Measurements from ENCODE around the gene TMEM190. TPM values are rescaled to one million over a fixed set of nuclear protein-coding genes. Genes with fewer than 3 reads are reported as not detected.

Gene TMEM190
- total RNA-seq, 1 experiment from 2014 or later = not detected

DNA sequence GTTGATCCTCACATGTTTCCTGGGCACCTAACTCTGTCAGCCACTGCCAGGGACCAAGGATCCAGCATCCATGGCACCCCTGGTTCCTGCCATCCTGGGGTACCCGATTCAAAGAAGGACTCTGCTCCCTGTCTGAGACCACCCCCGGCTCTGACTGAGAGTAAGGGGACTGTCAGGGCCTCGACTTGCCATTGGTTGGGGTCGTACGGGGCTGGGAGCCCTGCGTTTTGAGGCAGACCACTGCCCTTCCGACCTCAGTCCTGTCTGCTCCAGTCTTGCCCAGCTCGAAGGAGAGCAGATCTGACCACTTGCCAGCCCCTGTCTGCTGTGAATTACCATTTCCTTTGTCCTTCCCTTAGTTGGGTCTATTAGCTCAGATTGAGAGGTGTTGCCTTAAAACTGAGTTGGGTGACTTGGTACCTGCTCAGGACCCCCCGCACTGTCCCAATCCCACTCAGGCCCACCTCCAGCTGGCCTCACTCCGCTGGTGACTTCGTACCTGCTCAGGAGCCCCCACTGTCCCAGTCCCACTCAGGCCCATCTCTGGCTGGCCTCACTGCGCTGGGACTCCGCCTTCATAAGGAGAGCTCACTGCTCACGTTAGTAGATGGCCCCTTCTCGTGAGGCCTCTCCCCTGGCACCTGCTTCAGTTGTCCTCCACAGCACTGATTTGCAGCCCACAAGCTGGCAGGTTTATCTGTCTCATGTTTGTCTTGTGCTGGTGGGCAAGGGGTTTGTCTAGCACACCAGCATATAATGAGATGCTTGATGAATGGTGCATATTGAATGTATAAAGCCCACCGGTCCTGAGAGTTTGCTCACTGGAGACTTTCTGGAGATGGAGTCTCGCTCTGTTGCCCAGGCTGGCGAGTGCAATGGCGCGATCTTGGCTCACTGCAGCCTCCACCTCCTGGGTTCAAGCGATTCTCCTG, 13.0 kb downstream of the TMEM190 start:
- H3K27ac ChIP-seq (ENCODE audit: low read depth, low read length) = peak overlapping the region; percentile 25
- no TSS peak for BruUV-seq (replicated peaks)
- peaks cover 48% of the 10 kb centered on the region; the same call in 1 of the 2 replicates for H4K20me1 ChIP-seq (ENCODE audit: insufficient read depth)
- TF ChIP-seq POLR2AphosphoS5 (IDR thresholded peaks at IDR 0.05; ENCODE audit: low read depth, low read length) (peak; percentile 38), SIN3A (IDR thresholded peaks at IDR 0.05; ENCODE audit: low read depth) (no peak), POLR2A (IDR thresholded peaks at IDR 0.05; ENCODE audit: borderline replicate concordance, extremely low read depth, insufficient read depth, insufficient read length) (peak; percentile 18)
- H3K9ac ChIP-seq (ENCODE audit: low read length) = no peak overlapping the region
- H2AFZ ChIP-seq (ENCODE audit: low read depth, low read length, poor library complexity, severe bottlenecking) = no peak overlapping the region
- POLR2A ChIA-PET = interaction anchor here (1.0 to 2.5 kb wide), 7 partner anchors 10 to 94 kb away, joined by 3 to 15 read pairs (median 4); partner anchors contain the start of gene UBE2S
- CTCF ChIA-PET = no interaction called here
- H3K4me3 ChIP-seq (replicated peaks in 1 of 2; ENCODE audit: low read depth in 1 of 2, low read length in 2 of 2) = no peak overlapping the region
- RAD21 ChIA-PET (ENCODE audit: low non-redundant PET in 1 of 2, low total read pairs in 2 of 2, uncharacterized antibody in 2 of 2, unreplicated experiment in 2 of 2) = no interaction called here
- peaks cover 18 to 43% of the 10 kb centered on the region in 2 experiments for H3K36me3 ChIP-seq (ENCODE audit: control insufficient read depth in 1 of 2, insufficient read depth in 2 of 2, low read length in 2 of 2)
- H3K4me2 ChIP-seq (ENCODE audit: low read length) = no peak overlapping the region
- peaks cover 42% of the 10 kb centered on the region for H3K79me2 ChIP-seq (ENCODE audit: insufficient read depth, low read length)
- H3K27me3 ChIP-seq (ENCODE audit: insufficient read depth, low read length) = no peaks in the 10 kb centered on the region
- no peaks in the 10 kb centered on the region for H3K9me3 ChIP-seq (ENCODE audit: control insufficient read depth in 1 of 2, insufficient read depth in 1 of 2, low read depth in 1 of 2, low read length in 2 of 2)
- intact Hi-C loops (cut with micrococcal nuclease) = no loop called here
- peaks cover 12 to 57% of the 10 kb centered on the region in 2 experiments for H3K4me1 ChIP-seq (ENCODE audit: control insufficient read depth in 1 of 2, insufficient read depth in 2 of 2, low read length in 2 of 2)
- H3K9me2 ChIP-seq (ENCODE audit: insufficient read depth) = no peaks in the 10 kb centered on the region
- ATAC-seq = no peak
- DNase-seq (ENCODE audit: low read depth, low spot score) = no peak

DNA sequence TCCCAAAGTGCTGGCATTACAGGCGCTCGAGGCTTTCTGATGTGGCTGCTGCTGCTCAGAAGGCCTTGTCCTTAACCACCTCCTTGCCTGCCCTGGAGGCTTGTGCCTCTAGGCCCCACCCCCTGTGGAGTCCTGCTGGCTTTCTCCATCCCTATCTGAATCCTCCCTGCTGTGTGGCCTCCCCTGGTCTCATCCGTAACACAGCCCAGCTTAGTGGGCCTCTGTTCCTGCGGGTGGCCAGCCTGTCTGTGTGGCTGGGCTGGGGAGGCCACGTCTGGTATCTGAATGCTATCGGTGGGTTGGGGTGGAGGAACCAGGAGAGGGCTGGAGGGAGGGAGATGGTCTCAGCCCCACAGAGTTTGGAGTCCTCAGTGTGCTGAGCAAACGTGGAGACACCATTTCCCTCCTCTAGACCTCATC, 13.8 kb downstream of the TMEM190 start:
- Histone ChIP-seq H3K4me2 (ENCODE audit: low read length) (no peak overlapping the region), H3K9me2 (ENCODE audit: insufficient read depth) (no peaks in the 10 kb centered on the region), H3K4me1 (ENCODE audit: control insufficient read depth in 1 of 2, insufficient read depth in 2 of 2, low read length in 2 of 2) (peaks cover 12 to 52% of the 10 kb centered on the region in 2 experiments), H4K20me1 (ENCODE audit: insufficient read depth) (peaks cover 48% of the 10 kb centered on the region; the same call in 1 of the 2 replicates), H3K27me3 (ENCODE audit: insufficient read depth, low read length) (no peaks in the 10 kb centered on the region), H3K36me3 (ENCODE audit: control insufficient read depth in 1 of 2, insufficient read depth in 2 of 2, low read length in 2 of 2) (peaks cover 18 to 43% of the 10 kb centered on the region in 2 experiments), H3K27ac (ENCODE audit: low read depth, low read length) (peak overlapping the region; percentile 25), H3K9ac (ENCODE audit: low read length) (no peak overlapping the region), H3K4me3 (replicated peaks in 1 of 2; ENCODE audit: low read depth in 1 of 2, low read length in 2 of 2) (no peak overlapping the region), H3K79me2 (ENCODE audit: insufficient read depth, low read length) (peaks cover 39% of the 10 kb centered on the region), H3K9me3 (ENCODE audit: control insufficient read depth in 1 of 2, insufficient read depth in 1 of 2, low read depth in 1 of 2, low read length in 2 of 2) (no peaks in the 10 kb centered on the region), H2AFZ (ENCODE audit: low read depth, low read length, poor library complexity, severe bottlenecking) (no peak overlapping the region)
- ATAC-seq (peak; percentile 13), DNase-seq (ENCODE audit: low read depth, low spot score) (no peak)
- RAD21 ChIA-PET (ENCODE audit: low non-redundant PET in 1 of 2, low total read pairs in 2 of 2, uncharacterized antibody in 2 of 2, unreplicated experiment in 2 of 2) = no interaction called here
- no TSS peak for BruUV-seq (replicated peaks)
- intact Hi-C loops (cut with micrococcal nuclease) = no loop called here
- CTCF ChIA-PET = interaction anchor here (1.6 kb wide), 1 partner anchor 89 kb away, joined by 3 read pairs; no protein-coding TSS in a partner anchor
- POLR2A ChIA-PET = interaction anchor here (1.0 to 2.5 kb wide), 7 partner anchors 9 to 244 kb away, joined by 3 to 15 read pairs (median 4); partner anchors contain the start of gene UBE2S
- TF ChIP-seq ZNF274 (IDR thresholded peaks at IDR 0.05; ENCODE audit: low read depth, low read length) (no peak), SRF (IDR thresholded peaks at IDR 0.05; ENCODE audit: low read depth) (no peak), EZH2phosphoT487 (IDR thresholded peaks at IDR 0.05; ENCODE audit: borderline replicate concordance) (no peak), JUND (IDR thresholded peaks at IDR 0.05) (no peak), EGR1 (IDR thresholded peaks at IDR 0.05; ENCODE audit: low read depth) (no peak), CEBPB (IDR thresholded peaks at IDR 0.05; ENCODE audit: low read depth) (no peak), REST (IDR thresholded peaks at IDR 0.05; ENCODE audit: low read depth) (no peak), CBX3 (IDR thresholded peaks at IDR 0.05; ENCODE audit: low read depth) (no peak), SIN3A (IDR thresholded peaks at IDR 0.05; ENCODE audit: low read depth) (no peak), POLR2A (IDR thresholded peaks at IDR 0.05; ENCODE audit: borderline replicate concordance, extremely low read depth, insufficient read depth, insufficient read length) (no peak), TCF7L2 (IDR thresholded peaks at IDR 0.05; ENCODE audit: borderline replicate concordance, extremely low read depth, insufficient read depth, insufficient read length) (no peak)
- TF ChIP-seq, protein P1, sequence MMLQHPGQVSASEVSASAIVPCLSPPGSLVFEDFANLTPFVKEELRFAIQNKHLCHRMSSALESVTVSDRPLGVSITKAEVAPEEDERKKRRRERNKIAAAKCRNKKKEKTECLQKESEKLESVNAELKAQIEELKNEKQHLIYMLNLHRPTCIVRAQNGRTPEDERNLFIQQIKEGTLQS (IDR thresholded peaks at IDR 0.05) = no peak
